Measurements from ENCODE around the gene ANG. TPM values are rescaled to one million over a fixed set of nuclear protein-coding genes. Genes with fewer than 3 reads are reported as not detected.
A peak's percentile ranks its signal among the peaks of the same experiment; 100 is the strongest.

Gene ANG
- total and polyA plus RNA-seq, 10 of the 15 experiments (the other 5 are each of a cell fraction or from before 2014, with no cell fraction given), result 1.0 to 5.9 (median 2.2) TPM

- TF ChIP-seq MXI1 (IDR thresholded peaks at IDR 0.05; ENCODE audit: low read depth, low read length) (no peak), REST (IDR thresholded peaks at IDR 0.05; ENCODE audit: low read depth, low read length) (0 out of 2 replicates have a peak, but pooled peaks have one; percentile 6), ETV6 (conservative IDR thresholded peaks at IDR 0.05 in 1 of 2, IDR thresholded peaks at IDR 0.05 in 1 of 2; ENCODE audit: borderline replicate concordance in 1 of 2, low read depth in 1 of 2) (peak in 1 of 2 experiments; percentile 94; a peak in 2 of 4 replicates), JUNB (IDR thresholded peaks at IDR 0.05) (0 out of 2 replicates have a peak, but pooled peaks have one; percentile 12), SP1 (IDR thresholded peaks at IDR 0.05; ENCODE audit: low read depth, low read length) (peak; percentile 21), PBX3 (IDR thresholded peaks at IDR 0.05; ENCODE audit: insufficient replicate concordance, low read depth, low read length) (no peak), RB1 (IDR thresholded peaks at IDR 0.05; ENCODE audit: borderline replicate concordance) (no peak; the same call in 1 of the 2 replicates), TARDBP (IDR thresholded peaks at IDR 0.05; ENCODE audit: borderline replicate concordance) (peak; percentile 96), SREBF1 (IDR thresholded peaks at IDR 0.05; ENCODE audit: low read length) (no peak), ZNF622 (IDR thresholded peaks at IDR 0.05) (no peak), SUZ12 (IDR thresholded peaks at IDR 0.05; ENCODE audit: unreplicated experiment) (no peak), ATF7 (IDR thresholded peaks at IDR 0.05; ENCODE audit: low read depth) (no peak), TCF3 (IDR thresholded peaks at IDR 0.05; ENCODE audit: borderline replicate concordance, insufficient read depth, low read depth, low read length) (no peak), MTA2 (IDR thresholded peaks at IDR 0.05; ENCODE audit: low read depth) (no peak), GABPA (IDR thresholded peaks at IDR 0.05; ENCODE audit: low read depth) (peak; percentile 54; the same call in 1 of the 2 replicates), YY1 (IDR thresholded peaks at IDR 0.05; ENCODE audit: low read depth, low read length) (peak; percentile 77), RBBP5 (conservative IDR thresholded peaks at IDR 0.05) (no peak), KDM1A (IDR thresholded peaks at IDR 0.05; ENCODE audit: borderline replicate concordance) (no peak), SMARCA5 (IDR thresholded peaks at IDR 0.05) (peak; percentile 85; the same call in 1 of the 2 replicates), RAD21 (IDR thresholded peaks at IDR 0.05; ENCODE audit: insufficient read depth, low read depth, low read length) (no peak), WRNIP1 (IDR thresholded peaks at IDR 0.05; ENCODE audit: borderline replicate concordance, low read depth, low read length) (no peak), YBX1 (IDR thresholded peaks at IDR 0.05) (no peak), IRF3 (IDR thresholded peaks at IDR 0.05) (no peak), KAT2A (conservative IDR thresholded peaks at IDR 0.05; ENCODE audit: control insufficient read depth, low read depth, low read length) (no peak)
Observed at GRCh38 chr14:20681348-20682126, 7.0 kb upstream of the ANG start (continued).
